GM18861 (cell line): ENCODE measurements around the gene IGFBP5.

Experiments
- ATAC-seq: cut with Tn5 transposase; IDR thresholded peaks from one replicate; pipeline ENCODE4 v1.9.1; 2021; ENCODE audit not compliant: unreplicated experiment

IGFBP5 gene

DNA sequence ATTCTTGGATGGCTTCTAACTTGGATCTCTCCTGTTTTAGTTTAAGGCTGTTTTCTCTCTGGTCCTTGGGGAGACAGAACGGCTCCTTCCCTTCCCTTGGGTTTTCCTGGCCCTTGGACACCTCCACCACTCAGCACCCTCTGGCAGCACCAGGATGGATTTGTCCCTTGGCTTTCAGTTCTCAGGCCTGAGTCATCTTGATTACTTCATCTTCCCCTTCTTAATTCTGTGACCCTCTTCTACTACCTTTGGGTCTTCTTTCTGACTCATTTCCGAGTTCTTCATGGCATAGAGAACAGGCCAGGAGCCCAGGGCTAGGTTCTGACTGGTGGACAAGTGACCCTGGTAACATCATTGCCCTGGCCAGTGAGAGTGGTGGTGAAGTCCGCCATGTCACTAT lies 47.2 kb downstream of the IGFBP5 start:
- no peak for ATAC-seq

DNA sequence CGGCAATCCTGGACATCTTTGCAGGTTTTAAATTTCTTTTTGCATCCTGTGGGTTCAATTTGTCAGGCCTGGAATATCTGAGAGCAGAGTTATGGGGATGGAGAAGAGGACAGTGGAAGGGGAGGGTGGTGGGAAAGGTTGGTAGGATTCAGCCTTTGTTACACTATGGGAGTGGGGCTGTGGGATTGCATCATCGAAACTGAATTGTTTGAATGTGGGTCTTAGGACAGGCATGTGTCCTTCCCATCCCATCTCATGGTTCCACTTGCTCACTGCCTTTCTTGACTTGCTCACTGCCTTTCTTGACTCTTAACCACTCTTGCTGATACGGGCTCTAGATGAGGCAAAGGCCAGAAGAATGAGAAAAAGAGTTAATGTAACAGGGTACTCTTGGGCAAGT lies 49.2 kb downstream of the IGFBP5 start:
- no peak for ATAC-seq

DNA sequence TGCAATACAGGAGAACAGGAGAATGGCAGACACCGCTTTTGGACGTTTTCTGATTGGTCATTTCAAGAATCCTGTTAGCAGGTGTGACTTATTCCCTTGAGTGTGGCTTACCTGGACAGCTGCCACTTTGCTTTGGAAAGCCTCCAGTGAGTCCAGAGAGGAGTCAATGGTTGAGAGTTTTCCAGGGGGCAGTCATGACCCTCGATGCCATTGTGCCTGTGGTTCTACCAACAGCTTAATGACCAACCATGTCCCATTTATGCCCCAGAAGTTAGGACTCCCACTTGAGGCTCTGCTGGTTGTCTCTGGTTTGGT lies 49.8 kb downstream of the IGFBP5 start:
- ATAC-seq, result no peak

DNA sequence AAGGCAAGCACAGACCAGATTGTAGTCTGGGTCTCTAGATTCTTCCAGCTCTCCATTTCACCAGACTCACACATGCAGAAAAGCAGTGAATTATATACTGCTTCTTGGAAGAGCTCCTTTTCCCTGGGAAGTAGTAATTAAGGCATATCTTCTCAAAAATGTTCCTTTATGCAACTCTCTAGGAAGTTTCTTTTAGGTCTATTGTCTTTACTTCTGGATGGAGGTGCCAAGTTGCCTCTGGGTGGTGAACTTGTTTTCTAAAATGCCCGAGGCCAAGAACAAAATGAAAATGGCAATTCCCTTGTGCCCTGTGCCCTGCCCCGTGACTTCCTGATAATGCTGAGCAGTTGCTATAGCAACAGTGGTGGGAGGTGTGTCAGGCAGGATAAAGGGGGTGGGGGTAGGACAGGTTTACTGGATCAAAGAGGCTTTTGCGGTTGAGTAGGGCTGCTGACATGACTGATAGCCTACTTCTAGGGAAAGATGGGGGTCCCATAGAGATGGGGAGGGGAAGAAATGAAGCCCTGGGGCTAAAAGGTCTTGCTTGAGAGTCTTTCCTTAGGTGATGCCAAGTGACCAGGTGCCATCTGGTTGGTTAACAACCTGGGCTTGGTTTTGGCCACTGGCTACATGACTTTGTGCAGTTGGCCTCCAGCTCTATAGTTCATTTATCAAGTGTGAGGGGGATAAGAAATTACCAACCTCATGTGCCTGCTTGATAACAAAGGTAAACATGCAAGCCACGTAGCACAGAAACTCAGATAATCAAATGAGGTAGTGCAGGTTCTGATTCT lies 50.3 kb downstream of the IGFBP5 start:
- ATAC-seq, result no peak

DNA sequence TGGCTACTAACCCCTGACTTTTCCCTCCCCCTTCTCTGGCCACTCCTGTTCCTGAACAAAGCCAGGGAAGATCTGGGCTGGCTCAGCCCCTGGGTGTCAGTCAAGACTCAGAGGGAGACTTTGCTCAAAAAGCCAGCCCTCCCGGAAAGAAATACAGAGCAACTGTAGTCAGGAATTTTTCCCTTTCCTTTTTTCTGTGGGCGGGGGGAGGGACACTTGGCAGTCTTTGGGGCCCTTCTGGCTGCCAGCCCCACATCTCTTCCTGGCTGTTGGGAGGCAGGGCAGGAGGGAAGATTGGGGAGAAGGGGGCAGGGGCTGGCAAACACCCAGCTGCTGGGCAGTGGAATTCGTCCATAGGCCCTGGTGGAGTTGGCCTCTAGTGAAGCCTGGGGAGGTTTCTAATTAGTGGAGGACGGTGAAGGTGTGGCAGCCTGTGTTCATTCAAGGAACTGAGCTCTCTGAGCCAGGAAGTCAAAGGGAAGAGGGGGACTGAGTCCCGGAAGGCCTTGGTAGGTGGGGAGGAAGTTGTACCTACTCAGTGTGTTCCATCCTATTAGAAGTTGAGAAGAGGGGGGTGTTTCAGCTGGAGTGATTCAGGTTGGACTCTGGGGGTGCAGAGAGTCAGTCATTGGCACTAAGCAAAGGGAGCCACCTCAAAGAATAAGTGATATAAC lies 51.2 kb downstream of the IGFBP5 start:
- ATAC-seq, result no peak

DNA sequence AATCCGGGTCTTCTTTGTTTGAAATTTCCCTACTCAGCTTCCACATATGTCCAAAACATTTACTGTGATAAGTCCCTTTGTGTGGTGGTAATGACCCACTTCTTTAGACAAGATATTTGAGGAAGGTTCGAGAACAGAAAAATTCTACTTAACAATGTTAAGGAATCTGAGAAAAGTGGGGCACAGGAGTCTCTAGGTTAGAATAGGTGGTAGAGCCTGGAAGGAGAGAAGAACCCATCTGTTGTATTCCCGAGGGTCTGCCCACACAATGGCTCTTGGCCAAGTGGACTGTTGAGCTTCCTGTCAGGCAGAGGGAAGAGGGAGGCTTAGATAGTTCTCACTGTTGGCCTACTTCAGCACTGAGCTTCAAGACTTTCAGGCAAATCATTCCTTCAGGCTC lies 57.9 kb downstream of the IGFBP5 start:
- no peak for ATAC-seq

DNA sequence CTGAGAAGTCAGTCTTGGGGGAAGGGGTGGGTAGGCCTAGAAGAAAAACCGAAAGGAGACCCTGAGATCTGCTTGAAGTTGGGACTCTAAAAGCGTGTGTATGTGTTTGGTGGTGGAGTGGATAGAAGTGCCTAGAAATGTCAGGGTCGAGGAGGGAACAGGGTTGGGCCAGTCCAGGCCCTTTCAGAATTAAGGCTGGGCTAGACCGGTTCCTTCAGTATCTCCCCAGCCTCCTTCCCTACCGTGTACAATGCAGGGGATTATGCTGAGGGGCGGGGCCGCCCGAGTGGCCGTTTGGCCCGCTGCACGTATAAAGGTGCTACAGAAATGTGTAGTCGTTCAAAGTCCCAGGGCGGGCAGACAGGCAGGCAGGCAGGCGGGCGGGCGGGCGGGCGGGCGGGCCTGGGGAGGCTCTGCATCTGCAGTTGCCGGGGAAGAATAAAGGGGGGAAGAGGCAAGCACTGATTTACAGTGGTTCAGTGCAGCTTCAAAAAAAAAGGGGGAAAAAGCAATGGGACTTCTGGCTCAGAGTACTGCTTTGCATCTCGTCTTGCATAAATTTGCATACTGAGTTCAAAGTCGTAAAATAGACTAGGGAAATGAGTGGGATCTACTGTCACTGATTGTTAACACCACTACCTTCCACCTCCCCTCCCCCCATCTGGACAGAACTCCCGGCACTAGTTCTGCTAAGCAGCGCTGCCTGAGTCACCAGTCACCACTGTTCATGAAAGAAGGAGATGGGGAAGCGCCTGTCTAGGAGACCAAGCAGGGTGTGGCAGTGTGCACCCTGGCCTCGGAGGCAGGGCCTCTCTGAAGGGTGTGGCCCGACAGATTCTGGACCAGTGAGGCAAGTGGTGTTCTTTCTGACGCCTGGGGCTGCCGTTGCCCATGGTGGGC lies 58.5 kb downstream of the IGFBP5 start:
- no peak for ATAC-seq

DNA sequence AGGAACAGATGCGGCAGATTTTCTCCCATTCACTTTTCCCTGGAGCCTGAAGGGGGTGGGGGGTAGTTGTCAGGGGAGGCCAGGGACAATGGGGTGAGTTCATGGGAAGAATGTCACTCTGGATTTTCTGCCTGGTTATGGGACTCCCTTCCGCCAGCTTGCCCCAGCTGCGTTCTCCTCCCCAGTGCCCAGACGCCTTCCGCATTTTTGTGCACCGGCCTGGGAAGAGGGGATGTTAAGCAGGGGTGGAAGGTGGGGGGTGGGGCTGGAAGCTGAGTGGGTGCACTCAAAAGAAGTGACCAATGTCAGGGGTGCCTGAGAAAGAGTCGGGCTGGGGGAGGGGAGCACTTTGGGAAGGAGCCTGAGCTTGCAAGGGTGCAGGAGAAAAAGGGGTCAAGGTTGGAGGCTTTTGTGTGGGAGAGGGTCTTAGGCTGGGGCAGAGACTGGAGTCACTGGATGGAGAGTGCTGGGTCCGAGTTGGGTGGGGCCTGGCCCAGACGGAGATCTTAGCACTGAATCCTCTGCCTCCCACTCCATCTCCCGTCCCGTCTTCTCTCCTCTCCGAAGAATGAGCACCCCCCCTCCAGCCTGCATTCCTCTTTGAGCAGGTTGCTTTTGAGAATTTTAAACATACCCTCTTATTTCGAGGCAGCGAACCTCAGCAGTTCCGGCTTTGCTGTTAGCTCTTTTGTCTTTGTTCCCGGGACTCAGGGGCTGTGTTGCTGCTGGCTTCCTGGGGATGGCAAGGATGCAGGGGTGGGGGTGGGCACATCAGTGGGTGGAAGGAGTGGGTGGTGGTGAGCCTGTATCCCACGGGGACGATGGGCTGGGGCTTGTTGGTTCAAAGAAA lies 59.4 kb downstream of the IGFBP5 start:
- ATAC-seq, result no peak

DNA sequence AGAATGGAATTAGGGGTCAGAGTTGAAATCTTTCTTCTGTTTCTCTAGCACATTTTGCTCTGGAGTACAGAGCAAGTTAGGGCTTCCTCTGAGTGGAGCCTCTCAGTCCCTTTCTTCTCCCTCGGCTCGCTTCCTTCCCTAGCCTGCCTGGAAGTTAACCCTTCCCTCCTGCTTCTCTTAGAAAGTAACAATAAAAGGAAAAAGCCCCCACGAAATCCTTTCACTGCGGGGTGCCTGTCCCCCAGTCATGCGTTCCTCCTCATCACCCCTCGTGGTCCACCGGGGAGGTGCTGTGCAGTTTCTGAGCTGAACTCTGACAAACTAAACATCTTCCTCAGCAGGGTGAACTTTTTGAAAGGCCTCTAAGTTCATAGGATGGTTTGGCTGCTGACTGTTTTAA lies 60.2 kb downstream of the IGFBP5 start:
- ATAC-seq, result no peak

DNA sequence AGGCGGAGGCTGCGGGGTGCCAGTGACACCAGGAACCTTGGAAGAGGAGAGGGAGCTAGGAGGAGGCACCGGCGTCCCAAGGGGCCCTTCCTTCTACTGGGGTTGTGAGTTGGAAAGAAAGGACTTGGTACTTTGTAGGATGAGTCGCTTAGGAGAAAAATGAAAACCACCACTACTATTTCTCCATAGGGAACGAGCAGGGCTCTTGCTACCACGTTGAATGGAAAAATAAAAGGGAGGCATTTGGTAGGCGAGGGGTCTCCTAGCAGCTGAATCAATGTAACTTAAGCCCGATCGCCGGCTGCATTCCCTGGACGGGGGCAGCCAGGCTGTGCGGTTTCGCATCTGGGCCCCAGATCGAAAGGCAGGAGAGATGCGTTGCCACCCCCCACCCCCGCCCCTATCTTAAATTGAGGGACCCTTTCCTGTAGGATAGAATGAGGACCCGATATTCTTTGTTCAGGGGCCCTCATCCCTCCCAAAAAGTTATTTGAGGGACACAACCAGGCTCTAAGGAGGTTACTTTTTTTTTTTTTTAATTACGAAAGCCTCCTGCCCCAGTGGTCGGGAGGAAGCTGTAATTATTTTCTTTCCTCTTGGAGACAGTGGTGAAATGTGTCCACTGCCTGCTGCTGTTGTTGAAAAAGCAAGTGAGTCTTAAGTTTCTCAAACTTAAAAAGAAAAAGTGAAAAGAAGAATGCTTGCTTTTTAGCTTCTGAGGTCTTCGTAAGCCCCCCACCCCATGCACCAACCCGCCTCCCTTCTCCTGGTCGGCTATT lies 60.8 kb downstream of the IGFBP5 start:
- no peak for ATAC-seq

DNA sequence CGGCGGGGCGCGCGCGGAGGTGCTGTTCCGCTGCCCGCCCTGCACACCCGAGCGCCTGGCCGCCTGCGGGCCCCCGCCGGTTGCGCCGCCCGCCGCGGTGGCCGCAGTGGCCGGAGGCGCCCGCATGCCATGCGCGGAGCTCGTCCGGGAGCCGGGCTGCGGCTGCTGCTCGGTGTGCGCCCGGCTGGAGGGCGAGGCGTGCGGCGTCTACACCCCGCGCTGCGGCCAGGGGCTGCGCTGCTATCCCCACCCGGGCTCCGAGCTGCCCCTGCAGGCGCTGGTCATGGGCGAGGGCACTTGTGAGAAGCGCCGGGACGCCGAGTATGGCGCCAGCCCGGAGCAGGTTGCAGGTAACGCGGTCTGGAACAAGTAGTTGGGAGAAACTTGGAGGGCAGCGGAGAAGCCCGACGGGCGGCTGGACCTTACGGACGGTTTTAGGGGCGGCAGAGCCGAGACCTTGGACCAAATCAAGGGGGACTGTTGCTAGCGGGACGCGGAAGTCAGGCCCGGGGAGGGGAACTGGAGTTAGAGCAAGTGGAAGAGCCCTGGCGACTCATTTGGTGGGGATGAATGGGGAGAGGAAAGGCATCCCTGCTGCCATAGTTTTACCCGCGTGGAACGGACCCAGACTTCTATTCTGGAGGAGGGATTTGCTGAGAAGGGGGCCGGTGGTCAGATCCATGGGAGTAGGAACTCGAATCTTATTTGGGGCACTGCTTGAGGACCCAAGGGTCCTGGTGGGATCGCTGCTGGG lies 61.6 kb downstream of the IGFBP5 start:
- ATAC-seq, result no peak

DNA sequence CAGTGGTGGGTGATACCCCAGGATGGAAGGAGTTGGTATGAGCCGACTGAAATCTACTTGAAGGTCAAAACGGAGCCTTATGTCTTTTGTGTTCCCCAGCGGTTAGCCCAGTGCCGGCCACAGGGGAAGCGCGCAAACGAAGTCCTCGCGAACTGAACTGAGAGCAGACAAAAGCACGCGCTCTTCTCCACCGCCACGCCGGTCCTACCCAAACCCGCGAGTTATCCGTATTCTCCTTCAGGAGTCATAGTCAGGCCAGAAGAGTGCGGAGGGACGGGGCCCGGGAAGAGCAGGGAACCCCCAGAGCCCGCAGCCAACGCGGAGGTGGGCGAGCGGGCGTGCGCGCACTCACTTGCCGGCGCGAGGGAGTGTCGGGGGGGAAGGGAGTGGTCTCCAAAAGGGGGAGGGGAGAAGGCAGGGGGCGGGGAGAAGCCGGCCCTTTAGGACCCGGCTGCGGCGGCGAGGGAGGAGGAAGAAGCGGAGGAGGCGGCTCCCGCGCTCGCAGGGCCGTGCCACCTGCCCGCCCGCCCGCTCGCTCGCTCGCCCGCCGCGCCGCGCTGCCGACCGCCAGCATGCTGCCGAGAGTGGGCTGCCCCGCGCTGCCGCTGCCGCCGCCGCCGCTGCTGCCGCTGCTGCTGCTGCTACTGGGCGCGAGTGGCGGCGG lies 62.3 kb downstream of the IGFBP5 start, which contains the start of gene IGFBP2:
IGFBP2 (plus strand) TSS at position 469 of the 664 bp plus-strand sequence; CDS start at position 573, 104 bp downstream.
- ATAC-seq, result no peak

DNA sequence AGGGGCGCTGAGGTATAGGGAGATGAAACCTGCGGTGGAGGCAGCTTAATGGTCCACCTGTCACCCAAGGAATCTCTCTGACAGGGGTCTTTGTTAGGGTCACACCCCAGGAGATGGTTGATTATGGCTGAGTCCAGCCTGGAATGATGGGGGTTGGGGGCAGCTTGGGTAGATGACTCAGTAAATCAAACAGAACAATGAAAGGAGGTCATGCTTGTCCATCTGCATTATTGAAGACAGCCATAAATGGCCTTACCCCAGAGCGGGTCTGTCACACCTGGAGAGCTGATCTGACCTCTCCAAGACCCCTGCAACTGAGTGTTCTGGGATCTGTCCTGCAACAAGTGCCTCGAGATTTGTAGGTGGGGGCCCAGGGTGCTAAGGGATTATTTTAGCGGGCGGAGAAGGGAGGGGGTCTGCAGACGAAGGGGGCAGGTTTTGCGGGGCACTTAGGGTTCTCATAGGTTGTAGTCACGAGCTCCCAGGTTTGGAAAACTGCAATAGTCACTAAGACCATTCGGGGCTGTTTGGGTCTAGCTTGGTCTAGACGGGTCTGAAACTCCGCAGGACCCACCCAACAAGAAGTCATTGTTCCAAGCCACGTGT lies 62.9 kb downstream of the IGFBP5 start:
- no peak for ATAC-seq

DNA sequence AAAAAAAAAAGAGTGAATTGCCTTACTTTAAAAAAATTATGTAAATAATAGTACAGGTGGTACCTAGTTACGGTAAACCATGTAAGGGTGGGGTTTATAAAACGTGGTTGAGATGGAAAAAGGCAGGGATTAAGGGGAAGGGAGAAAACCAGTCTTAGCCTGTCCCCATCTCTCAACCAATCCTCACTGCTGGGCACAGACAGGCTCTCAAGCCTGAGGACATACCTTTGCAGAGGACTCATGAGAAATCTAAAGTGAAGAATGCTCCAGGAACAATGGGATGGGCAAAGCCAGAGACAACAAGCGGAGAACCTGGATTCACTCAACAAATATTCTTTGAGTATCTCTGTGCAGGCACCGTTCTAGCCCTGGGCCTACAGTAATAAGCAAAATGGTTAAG lies 65.6 kb downstream of the IGFBP5 start:
- no peak for ATAC-seq

DNA sequence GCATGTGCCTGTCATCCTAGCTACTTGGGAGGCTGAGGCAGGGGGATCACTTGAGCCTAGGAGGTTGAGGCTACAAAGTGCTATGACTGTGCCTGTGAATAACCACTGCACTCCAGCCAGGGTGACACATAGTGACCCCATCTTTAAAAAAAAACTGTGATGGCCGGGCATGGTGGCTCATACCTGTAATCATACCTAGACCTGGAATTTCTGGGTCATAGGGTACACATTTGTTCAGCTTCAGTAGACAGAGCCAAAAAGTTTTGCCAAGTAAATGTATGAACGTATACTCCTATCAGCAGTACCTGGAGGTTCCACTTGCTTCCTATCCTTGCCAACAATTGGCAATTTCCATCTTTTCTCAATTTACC lies 68.5 kb downstream of the IGFBP5 start:
- ATAC-seq, result no peak

DNA sequence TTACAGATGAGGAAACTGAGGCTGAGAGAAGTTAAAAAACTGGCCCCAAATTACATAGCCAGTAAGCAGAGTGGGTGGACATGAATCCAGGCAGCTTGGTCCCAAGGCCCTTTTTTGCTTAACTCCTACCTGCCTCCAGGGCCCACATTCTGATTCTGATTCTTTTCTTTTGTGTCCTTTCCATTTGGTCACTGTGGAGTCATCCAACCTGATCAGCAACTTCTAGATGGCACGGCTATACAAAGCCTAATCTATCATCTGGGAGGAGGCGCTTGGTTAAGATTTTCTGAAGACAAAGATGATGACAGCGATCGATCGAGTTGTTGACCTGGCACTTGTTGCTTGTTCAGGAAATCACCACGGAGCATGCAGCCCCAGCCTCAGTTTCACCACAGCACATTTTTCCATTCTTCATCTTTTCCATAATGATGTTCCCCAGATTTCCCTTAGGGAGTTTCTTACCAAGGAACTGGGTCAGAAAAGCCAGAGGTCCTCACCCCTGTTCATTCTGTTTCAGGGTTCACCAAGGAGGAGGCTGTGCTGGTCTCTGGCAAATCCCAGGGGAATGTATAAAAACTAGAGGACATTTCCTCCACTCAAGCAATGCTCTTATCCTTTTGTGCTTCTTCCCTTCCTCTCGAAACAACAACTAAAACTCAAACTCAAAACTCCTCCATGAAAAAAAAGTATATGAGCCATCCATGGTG lies 69.0 kb downstream of the IGFBP5 start:
- ATAC-seq, result no peak

DNA sequence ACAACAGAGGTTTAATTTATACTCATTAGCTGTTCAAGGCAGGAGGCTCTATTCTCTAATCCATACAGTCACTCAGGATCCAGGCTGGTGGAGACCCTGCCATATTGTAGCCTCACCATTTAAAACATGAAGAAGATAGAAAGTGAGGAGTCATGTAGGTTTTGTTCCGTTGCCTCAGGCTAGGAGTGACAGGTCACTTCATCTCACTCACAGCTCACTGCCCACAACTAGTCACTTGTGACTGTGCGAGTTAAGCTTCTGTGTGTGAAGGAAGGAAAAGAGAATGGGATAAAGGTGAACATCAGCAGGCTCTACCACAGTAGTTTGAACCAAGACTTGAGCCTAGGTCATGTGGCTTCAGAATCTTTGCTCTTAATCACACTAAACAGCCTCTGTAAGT lies 71.1 kb downstream of the IGFBP5 start:
- ATAC-seq, result no peak

DNA sequence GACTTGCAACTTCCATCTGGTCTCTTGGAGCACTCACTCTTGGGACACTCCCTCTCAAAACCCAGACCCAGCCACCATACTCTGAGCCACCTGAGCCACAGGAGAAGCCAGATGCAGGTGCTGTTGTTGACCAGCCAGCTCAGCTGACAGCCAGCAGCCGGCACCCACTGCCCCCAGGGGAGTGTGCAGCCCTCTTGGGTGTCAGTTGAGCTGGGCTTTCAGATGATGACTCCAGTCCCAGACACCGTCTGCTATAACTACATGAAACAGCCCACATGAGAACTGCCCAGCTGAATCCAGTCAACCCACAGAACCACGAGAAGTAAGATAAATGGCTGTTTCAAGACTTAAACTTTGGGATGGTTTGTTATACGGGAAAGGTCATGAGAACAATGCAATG lies 72.8 kb downstream of the IGFBP5 start:
- ATAC-seq, result no peak
